CD4-positive, alpha-beta T cell treated with Interleukin-15 for 4 hours (primary cell): ENCODE measurements around the gene EN2.

Experiments used
- DNase-seq: peaks from one replicate; pipeline ENCODE4 v3.0.0-alpha.2; 2020; ENCODE audit warnings: low spot score

The EN2 gene

GRCh38 chr7:155450970-155451801 is 6.7 kb upstream of the EN2 start:
- DNase-seq: no peak

GRCh38 chr7:155451840-155452239 is 6.1 kb upstream of the EN2 start:
- DNase-seq: no peak

- DNase-seq: no peak
Measured at GRCh38 chr7:155452505-155453295, 5.2 kb upstream of the EN2 start.

GRCh38 chr7:155453296-155454182 is 4.4 kb upstream of the EN2 start:
- DNase-seq: no peak

GRCh38 chr7:155454183-155455112 is 3.5 kb upstream of the EN2 start:
- no peak for DNase-seq

GRCh38 chr7:155455132-155455693 is 2.7 kb upstream of the EN2 start:
- DNase-seq: no peak

- no peak for DNase-seq
Measured at GRCh38 chr7:155455776-155456737, 1.9 kb upstream of the EN2 start.

GRCh38 chr7:155456738-155457543 is 988 bp upstream of the EN2 start:
- DNase-seq: no peak

GRCh38 chr7:155457544-155458110 is 302 bp upstream of the EN2 start:
- DNase-seq: no peak

GRCh38 chr7:155458878-155459699 is 1.2 kb downstream of the EN2 start:
- no peak for DNase-seq

GRCh38 chr7:155459700-155460461 is 2.0 kb downstream of the EN2 start:
- no peak for DNase-seq

GRCh38 chr7:155460926-155461613 is 3.1 kb downstream of the EN2 start:
- no peak for DNase-seq

GRCh38 chr7:155461631-155462030 is 3.7 kb downstream of the EN2 start:
- DNase-seq: no peak

- DNase-seq: no peak
Measured at GRCh38 chr7:155462163-155462735, 4.3 kb downstream of the EN2 start.

- DNase-seq: no peak
Measured at GRCh38 chr7:155463114-155463811, 5.3 kb downstream of the EN2 start.
